Measurements from ENCODE around the gene MYOD1. TPM values are rescaled to one million over a fixed set of nuclear protein-coding genes. Genes with fewer than 3 reads are reported as not detected.

The MYOD1 gene
- total and polyA plus RNA-seq, 9 donors: not detected

DNA sequence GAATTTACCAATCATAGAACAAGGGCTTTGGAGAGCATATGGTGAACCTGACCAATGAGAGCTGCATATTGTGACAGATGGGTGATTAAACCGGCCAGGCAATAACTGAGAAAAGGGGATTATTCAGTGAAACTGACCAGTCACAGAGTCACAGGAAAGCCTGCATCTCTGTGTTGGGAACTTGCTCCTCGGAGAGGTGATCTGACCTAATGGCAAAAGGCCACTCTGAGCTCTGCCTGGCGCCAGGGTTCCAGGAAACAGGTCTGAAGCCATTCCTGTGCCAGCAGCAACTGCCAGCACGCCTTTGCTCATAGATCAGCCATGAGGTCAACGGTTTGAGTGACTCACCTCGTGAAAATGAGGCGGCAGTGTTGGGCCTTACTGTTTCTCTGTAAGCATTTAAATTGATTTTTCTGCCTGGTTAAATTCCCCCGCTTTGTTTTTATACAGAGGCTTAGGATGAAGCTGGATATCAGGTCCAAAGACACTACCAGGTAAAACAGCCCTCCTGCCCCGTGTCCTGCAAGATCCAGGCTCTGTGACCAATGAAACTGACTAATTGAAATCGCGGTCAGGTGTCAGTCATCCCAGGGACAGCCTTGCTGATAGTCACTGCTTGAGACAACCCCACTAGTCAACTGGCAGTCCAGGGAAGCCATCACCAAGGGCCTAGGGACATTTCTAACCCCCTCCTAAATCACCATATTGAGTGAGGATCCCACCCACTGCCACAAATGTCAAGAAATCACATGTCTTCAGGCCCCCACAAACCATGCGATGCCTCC, 35.8 kb upstream of the MYOD1 start:
- no peak for DNase-seq
- Histone ChIP-seq H3K36me3 (no peaks in the 10 kb centered on the region), H3K4me1 (ENCODE audit: insufficient read depth) (no peaks in the 10 kb centered on the region), H3K9me3 (no peaks in the 10 kb centered on the region), H3K27ac (no peak overlapping the region), H3K4me3 (no peak overlapping the region), H3K27me3 (no peaks in the 10 kb centered on the region)
- TF ChIP-seq POLR2A (IDR thresholded peaks at IDR 0.05): no peak
- TF ChIP-seq, protein P1, sequence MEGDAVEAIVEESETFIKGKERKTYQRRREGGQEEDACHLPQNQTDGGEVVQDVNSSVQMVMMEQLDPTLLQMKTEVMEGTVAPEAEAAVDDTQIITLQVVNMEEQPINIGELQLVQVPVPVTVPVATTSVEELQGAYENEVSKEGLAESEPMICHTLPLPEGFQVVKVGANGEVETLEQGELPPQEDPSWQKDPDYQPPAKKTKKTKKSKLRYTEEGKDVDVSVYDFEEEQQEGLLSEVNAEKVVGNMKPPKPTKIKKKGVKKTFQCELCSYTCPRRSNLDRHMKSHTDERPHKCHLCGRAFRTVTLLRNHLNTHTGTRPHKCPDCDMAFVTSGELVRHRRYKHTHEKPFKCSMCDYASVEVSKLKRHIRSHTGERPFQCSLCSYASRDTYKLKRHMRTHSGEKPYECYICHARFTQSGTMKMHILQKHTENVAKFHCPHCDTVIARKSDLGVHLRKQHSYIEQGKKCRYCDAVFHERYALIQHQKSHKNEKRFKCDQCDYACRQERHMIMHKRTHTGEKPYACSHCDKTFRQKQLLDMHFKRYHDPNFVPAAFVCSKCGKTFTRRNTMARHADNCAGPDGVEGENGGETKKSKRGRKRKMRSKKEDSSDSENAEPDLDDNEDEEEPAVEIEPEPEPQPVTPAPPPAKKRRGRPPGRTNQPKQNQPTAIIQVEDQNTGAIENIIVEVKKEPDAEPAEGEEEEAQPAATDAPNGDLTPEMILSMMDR (IDR thresholded peaks at IDR 0.05): no peak
- TF ChIP-seq EP300 (IDR thresholded peaks at IDR 0.05): no peak
- WGBS, 3 donors: 62 to 76% (median 64%) methylated on average over 12 of the region's 12 CpGs
- intact Hi-C loops (cut with DNase I): no loop called here

DNA sequence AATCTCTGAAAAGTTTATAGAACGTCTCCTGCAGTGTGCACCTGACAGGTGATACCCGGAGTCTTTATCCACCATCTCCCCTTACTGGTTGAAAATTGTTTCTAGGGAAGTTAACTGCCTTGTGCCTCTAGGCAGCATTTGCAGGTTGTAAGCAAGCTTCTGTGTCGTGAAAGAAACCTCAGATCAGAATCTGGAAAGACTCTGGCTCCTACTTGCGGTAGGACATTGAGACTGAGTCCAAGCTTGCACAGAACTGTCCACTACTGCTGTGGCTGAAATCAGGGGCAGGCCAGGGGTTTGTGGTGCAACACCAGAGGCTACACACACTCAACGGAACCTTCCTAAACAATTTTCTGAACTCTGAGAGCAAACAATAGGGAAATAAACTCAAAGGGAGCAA, 34.8 kb upstream of the MYOD1 start:
- WGBS, 3 donors: 80 to 83% (median 82%) methylated on average over 5 of the region's 5 CpGs

DNA sequence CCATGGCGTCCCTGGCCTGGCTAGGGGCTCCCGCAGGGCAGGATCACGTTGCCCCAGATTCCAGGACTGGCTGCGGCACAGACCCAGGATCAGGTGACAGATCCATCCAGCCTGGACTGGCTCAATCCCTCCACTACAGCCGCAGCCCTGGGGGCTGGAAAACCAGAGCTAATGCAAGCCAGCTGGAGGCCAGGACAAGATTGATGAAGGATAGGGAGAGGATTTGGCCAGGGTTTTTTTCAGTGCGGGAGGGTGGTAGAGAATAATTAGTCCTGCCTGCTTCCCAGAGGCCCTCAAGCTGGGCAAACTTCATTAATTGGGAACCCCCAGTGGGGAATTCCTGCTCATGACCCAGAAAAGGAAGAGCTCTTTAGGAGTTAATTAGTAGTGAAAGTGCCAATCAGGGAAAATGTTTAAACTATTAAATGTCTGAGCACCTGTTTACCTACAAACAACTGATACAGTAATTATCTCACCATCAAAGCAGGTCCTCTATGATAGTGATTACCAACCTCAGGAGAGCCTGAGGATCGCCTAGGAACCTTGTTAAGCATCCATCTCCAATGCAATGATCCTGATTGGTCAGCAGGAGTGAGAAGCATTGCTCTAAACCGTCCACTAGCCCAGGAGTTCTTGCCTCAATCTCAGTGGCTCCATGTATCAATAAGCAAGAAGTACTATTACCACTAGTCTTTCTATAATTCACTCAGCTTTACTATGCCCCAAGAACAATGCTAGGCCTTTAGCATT, 33.0 kb upstream of the MYOD1 start:
- DNase-seq: no peak
- no peak overlapping the region for H3K4me3 ChIP-seq
- H3K27me3 ChIP-seq: no peaks in the 10 kb centered on the region
- 23 to 28% (median 28%) methylated on average over 8 of the region's 8 CpGs for WGBS, 3 donors
- no peak overlapping the region for H3K27ac ChIP-seq
- no peaks in the 10 kb centered on the region for H3K4me1 ChIP-seq (ENCODE audit: insufficient read depth)
- TF ChIP-seq, protein P1 (IDR thresholded peaks at IDR 0.05): no peak
- no peak for TF ChIP-seq EP300 (IDR thresholded peaks at IDR 0.05)
- TF ChIP-seq POLR2A (IDR thresholded peaks at IDR 0.05): no peak
- no peaks in the 10 kb centered on the region for H3K9me3 ChIP-seq
- H3K36me3 ChIP-seq: no peaks in the 10 kb centered on the region
- intact Hi-C loops (cut with DNase I): no loop called here

More for the DNA sequence above, 34.8 kb upstream of the MYOD1 start:
- Histone ChIP-seq H3K27ac (no peak overlapping the region), H3K4me3 (no peak overlapping the region), H3K27me3 (no peaks in the 10 kb centered on the region), H3K36me3 (no peaks in the 10 kb centered on the region), H3K9me3 (no peaks in the 10 kb centered on the region), H3K4me1 (ENCODE audit: insufficient read depth) (no peaks in the 10 kb centered on the region)
- DNase-seq: no peak
- TF ChIP-seq POLR2A (IDR thresholded peaks at IDR 0.05) (no peak), EP300 (IDR thresholded peaks at IDR 0.05) (no peak)
- TF ChIP-seq, protein P1 (IDR thresholded peaks at IDR 0.05): no peak
- intact Hi-C loops (cut with DNase I): no loop called here

DNA sequence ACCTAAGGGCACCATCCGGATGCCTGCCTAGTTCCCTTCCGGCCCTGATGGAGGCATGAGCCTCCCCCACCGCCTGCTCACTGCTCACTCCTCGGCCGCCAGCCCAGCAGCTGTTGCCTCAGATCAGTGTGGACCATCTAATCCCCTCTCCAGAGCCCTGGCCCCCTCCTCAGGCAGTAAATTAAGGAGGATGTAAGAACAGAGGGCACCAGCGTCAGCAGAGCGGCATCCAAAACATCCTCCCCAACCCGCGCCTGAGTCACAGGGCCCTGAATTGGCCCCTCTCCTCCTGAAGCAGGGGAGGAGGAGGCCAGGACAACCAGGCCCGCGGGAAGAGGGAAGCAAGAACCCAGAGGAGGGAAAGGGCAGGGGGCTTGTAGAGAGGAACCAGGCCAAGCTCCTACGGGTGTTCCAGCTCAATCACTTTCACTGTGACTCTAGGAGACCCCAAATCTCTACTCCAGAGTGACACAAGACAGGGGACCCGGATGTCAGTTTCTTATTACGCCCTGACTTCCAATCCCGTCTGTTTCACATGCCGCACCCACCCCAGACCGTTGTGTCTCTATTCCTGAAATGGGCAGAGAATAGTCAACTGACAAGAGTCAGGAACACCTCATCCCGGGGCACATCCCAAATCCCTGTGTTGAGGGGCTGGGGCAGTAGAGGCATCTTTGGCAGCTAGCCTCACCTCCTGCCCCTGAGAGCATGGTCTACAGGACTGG, 31.3 kb upstream of the MYOD1 start:
- H3K4me1 ChIP-seq (ENCODE audit: insufficient read depth): no peaks in the 10 kb centered on the region
- intact Hi-C loops (cut with DNase I): no loop called here
- WGBS, 3 donors: 53 to 65% (median 55%) methylated on average over 17 to 18 of the region's 18 CpGs
- no peak overlapping the region for H3K4me3 ChIP-seq
- no peaks in the 10 kb centered on the region for H3K27me3 ChIP-seq
- H3K36me3 ChIP-seq: no peaks in the 10 kb centered on the region
- no peaks in the 10 kb centered on the region for H3K9me3 ChIP-seq
- TF ChIP-seq POLR2A (IDR thresholded peaks at IDR 0.05) (no peak), EP300 (IDR thresholded peaks at IDR 0.05) (no peak)
- TF ChIP-seq, protein P1 (IDR thresholded peaks at IDR 0.05): no peak
- no peak overlapping the region for H3K27ac ChIP-seq
- DNase-seq: no peak

Data from ovary (tissue), 9 donors.